Liver (tissue), 3 donors: Measurements from ENCODE around the gene SOX6.
"Not testable (repeated sequence)": the region's sequence is repeated elsewhere in the genome, so short reads cannot be mapped to it uniquely, and the experiment has no call there.

Experiments used
- EGR1 ChIP-seq, 2 donors: IDR thresholded peaks; 2 replicates each; pipeline ENCODE4 v1.6.1; 2016 to 2018; ENCODE audit warnings: antibody characterized with exemption in 2 of 2, low read depth in 2 of 2
- FOXA1 ChIP-seq: IDR thresholded peaks from 2 replicates; pipeline ENCODE4 v1.6.1; 2016; ENCODE audit warnings: antibody characterized with exemption
- JUND ChIP-seq, 2 donors: IDR thresholded peaks; 2 replicates each; pipeline ENCODE4 v1.6.1; 2016; ENCODE audit warnings: antibody characterized with exemption in 2 of 2
- NR2F2 ChIP-seq: IDR thresholded peaks from 2 replicates; pipeline ENCODE4 v1.6.1; 2016; ENCODE audit warnings: antibody characterized with exemption
- RAD21 ChIP-seq, 2 donors: IDR thresholded peaks; 2 replicates each; pipeline ENCODE4 v1.6.1; 2016; ENCODE audit warnings: antibody characterized with exemption in 2 of 2, mild to moderate bottlenecking in 2 of 2
- REST ChIP-seq: IDR thresholded peaks from 2 replicates; pipeline ENCODE4 v1.6.1; 2016; ENCODE audit warnings: antibody characterized with exemption, mild to moderate bottlenecking
- SP1 ChIP-seq: IDR thresholded peaks from 2 replicates; pipeline ENCODE4 v1.6.1; 2018; ENCODE audit warnings: antibody characterized with exemption, mild to moderate bottlenecking
- TAF1 ChIP-seq: conservative IDR thresholded peaks from 2 replicates; pipeline ENCODE4 v1.6.1; 2016; ENCODE audit warnings: antibody characterized with exemption, mild to moderate bottlenecking
- YY1 ChIP-seq: IDR thresholded peaks from 2 replicates; pipeline ENCODE4 v1.6.1; 2016; ENCODE audit warnings: antibody characterized with exemption, mild to moderate bottlenecking
- TF ChIP-seq, protein P1 (sequence below): fragments of 150-350 bp; IDR thresholded peaks from 2 replicates; pipeline ENCODE4 v1.5.1; 2017; ENCODE audit warnings: improper control_type of control experiment, low read depth, low read length; ENCODE audit not compliant: missing input control
- TF ChIP-seq, protein P2 (sequence below): IDR thresholded peaks from 2 replicates; pipeline ENCODE4 v1.6.1; 2016; ENCODE audit warnings: antibody characterized with exemption
- donor health status: healthy.
- donor health status: healthy.

- TF ChIP-seq, protein P1, sequence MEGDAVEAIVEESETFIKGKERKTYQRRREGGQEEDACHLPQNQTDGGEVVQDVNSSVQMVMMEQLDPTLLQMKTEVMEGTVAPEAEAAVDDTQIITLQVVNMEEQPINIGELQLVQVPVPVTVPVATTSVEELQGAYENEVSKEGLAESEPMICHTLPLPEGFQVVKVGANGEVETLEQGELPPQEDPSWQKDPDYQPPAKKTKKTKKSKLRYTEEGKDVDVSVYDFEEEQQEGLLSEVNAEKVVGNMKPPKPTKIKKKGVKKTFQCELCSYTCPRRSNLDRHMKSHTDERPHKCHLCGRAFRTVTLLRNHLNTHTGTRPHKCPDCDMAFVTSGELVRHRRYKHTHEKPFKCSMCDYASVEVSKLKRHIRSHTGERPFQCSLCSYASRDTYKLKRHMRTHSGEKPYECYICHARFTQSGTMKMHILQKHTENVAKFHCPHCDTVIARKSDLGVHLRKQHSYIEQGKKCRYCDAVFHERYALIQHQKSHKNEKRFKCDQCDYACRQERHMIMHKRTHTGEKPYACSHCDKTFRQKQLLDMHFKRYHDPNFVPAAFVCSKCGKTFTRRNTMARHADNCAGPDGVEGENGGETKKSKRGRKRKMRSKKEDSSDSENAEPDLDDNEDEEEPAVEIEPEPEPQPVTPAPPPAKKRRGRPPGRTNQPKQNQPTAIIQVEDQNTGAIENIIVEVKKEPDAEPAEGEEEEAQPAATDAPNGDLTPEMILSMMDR: not testable (repeated sequence)
- not testable (repeated sequence) for TF ChIP-seq SP1; JUND (IDR thresholded peaks at IDR 0.05); YY1; FOXA1; TAF1; RAD21 (IDR thresholded peaks at IDR 0.05); REST; NR2F2; EGR1 (IDR thresholded peaks at IDR 0.05; ENCODE audit: low read depth in 2 of 2)
- TF ChIP-seq, protein P2, sequence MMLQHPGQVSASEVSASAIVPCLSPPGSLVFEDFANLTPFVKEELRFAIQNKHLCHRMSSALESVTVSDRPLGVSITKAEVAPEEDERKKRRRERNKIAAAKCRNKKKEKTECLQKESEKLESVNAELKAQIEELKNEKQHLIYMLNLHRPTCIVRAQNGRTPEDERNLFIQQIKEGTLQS: not testable (repeated sequence)
Observed at GRCh38 chr11:15922745-15923144, 433.6 kb downstream of the SOX6 start.
